HepG2 (cell line): ENCODE data around the gene NFIC. TPM values are rescaled to one million over a fixed set of nuclear protein-coding genes. Genes with fewer than 3 reads are reported as not detected.
A peak's percentile ranks its signal among the peaks of the same experiment; 100 is the strongest.

ENCODE experiments used
- ARID2 ChIP-seq: sonication (generic); formaldehyde crosslinking; IDR thresholded peaks from 2 replicates; pipeline ENCODE4 v1.8.1; 2022; ENCODE audit warnings: mild to moderate bottlenecking, missing genetic modification reagents, borderline replicate concordance
- FOXJ3 ChIP-seq: sonication (generic); formaldehyde crosslinking; IDR thresholded peaks from 2 replicates; pipeline ENCODE4 v1.4.0; 2020; ENCODE audit warnings: missing genetic modification reagents, mild to moderate bottlenecking, borderline replicate concordance
- POGZ ChIP-seq: sonication (generic); formaldehyde crosslinking; IDR thresholded peaks from 2 replicates; pipeline ENCODE4 v1.4.0; 2020; ENCODE audit warnings: mild to moderate bottlenecking, missing genetic modification reagents
- ZBTB40 ChIP-seq, 2 experiments: fragments of 450-650 bp in 1 of 2; sonication (generic) in 1 of 2; formaldehyde crosslinking in 1 of 2; IDR thresholded peaks; 2 replicates each; pipeline versions ENCODE4 v1.6.1 to v1.8.0; 2016 to 2022; ENCODE audit warnings: antibody characterized with exemption in 1 of 2, mild to moderate bottlenecking in 1 of 2, missing genetic modification reagents in 1 of 2
- ZBTB46 ChIP-seq: sonication (generic); formaldehyde crosslinking; IDR thresholded peaks from 2 replicates; pipeline ENCODE4 v1.4.0; 2020; ENCODE audit warnings: mild to moderate bottlenecking, missing genetic modification reagents, borderline replicate concordance
- ZKSCAN8 ChIP-seq: IDR thresholded peaks from 2 replicates; pipeline ENCODE4 v1.6.1; 2016; ENCODE audit warnings: borderline replicate concordance, missing genetic modification reagents, missing compliant biosample characterization
- ZNF160 ChIP-seq: sonication (generic); formaldehyde crosslinking; IDR thresholded peaks from 2 replicates; pipeline ENCODE4 v1.8.0; 2022; ENCODE audit warnings: mild to moderate bottlenecking, inconsistent platforms, missing genetic modification reagents
- polyA plus RNA-seq, 8 experiments: library from polyadenylated mRNA; depleted of rRNA in 3 of 8; stranded (reverse) in 7 of 8; unstranded in 1 of 8; fragments of >200 nt; fragmentation: Illumina TruSeq in 4 of 8; extraction: Trizol in 4 of 8; gene quantifications; 2 replicates each; pipeline versions ENCODE4 v1.2.1 to v1.2.3, GENCODE V29; 2011 to 2016; ENCODE audit warnings: low read depth in 4 of 8, missing spikeins in 1 of 8, mixed read lengths in 1 of 8; ENCODE audit not compliant: insufficient read depth in 1 of 8
- total RNA-seq, 5 experiments: library from RNA; depleted of rRNA; stranded (reverse); fragments of >200 nt; fragmentation: Illumina TruSeq; extraction: Trizol; gene quantifications; 2 replicates each; pipeline ENCODE4 v1.2.3, GENCODE V29; 2016; ENCODE audit warnings: low read depth in 1 of 5
- TF ChIP-seq, protein P1 (sequence below): sonication (generic); formaldehyde crosslinking; conservative IDR thresholded peaks from 2 replicates; pipeline ENCODE4 v1.8.0; 2022; ENCODE audit warnings: low read depth, missing genetic modification reagents
- TF ChIP-seq, protein P2 (sequence below): sonication (generic); formaldehyde crosslinking; IDR thresholded peaks from 2 replicates; pipeline ENCODE4 v1.4.0; 2020; ENCODE audit warnings: missing genetic modification reagents

Gene NFIC
- total and polyA plus RNA-seq, 2 of the 13 experiments (the other 11 are each of a cell fraction or from before 2014, with no cell fraction given) = 1.3 to 2.5 TPM

DNA sequence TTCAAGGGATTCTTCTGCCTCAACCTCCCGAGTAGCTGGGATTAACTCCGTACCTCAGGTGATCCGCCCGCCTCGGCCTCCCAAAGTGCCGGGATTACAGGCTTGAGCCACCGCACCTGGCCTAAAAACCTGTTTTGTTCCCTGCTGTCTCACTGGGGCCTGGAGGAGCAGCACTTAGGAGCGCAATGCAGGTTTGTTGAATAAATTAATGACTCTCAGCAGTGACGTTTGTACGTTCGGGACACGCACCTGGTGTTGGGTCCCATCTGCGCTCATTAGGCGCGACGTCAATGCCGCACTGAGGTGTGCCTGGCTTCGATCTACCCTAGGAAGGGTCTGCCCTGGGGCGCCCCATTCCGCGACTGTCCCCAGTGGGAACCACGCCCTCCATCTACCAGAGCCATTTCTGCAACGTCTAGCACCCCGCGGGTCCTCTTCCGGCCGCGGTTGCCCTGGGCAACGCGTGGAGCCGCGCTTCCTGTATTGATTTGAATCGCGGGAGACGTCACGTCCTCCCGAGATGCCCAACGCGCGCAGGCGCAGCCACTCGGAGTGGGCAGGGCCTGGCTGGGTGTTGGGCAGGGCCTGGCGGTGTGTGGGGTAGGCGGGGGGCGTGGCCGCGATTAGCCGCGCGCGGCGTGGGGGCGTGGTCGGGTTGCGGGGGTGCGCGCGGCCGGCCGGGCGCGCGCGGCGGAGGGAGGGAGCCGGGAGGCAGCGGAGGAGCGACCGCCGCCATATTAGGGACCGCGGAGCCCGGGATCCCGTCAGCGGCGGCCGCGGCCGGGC lies 139.4 kb downstream of the NFIC start, which contains the start of gene FZR1 (continued):
- TF ChIP-seq ZBTB40 (IDR thresholded peaks at IDR 0.05) (peak; percentile 59), ZBTB40 (CRISPR knock-in tag; IDR thresholded peaks at IDR 0.05) (0 out of 2 replicates have a peak, but pooled peaks have one; percentile 13), ZBTB46 (no peak), FOXJ3 (CRISPR knock-in tag) (no peak), ARID2 (CRISPR knock-in tag) (no peak), ZNF160 (CRISPR knock-in tag) (no peak), ZKSCAN8 (CRISPR knock-in tag) (no peak), POGZ (CRISPR knock-in tag) (peak; percentile 47; the same call in 1 of the 2 replicates)
- TF ChIP-seq, protein P1, sequence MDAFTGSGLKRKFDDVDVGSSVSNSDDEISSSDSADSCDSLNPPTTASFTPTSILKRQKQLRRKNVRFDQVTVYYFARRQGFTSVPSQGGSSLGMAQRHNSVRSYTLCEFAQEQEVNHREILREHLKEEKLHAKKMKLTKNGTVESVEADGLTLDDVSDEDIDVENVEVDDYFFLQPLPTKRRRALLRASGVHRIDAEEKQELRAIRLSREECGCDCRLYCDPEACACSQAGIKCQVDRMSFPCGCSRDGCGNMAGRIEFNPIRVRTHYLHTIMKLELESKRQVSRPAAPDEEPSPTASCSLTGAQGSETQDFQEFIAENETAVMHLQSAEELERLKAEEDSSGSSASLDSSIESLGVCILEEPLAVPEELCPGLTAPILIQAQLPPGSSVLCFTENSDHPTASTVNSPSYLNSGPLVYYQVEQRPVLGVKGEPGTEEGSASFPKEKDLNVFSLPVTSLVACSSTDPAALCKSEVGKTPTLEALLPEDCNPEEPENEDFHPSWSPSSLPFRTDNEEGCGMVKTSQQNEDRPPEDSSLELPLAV (CRISPR knock-in tag) = no peak
- TF ChIP-seq, protein P2, sequence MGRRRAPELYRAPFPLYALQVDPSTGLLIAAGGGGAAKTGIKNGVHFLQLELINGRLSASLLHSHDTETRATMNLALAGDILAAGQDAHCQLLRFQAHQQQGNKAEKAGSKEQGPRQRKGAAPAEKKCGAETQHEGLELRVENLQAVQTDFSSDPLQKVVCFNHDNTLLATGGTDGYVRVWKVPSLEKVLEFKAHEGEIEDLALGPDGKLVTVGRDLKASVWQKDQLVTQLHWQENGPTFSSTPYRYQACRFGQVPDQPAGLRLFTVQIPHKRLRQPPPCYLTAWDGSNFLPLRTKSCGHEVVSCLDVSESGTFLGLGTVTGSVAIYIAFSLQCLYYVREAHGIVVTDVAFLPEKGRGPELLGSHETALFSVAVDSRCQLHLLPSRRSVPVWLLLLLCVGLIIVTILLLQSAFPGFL (CRISPR knock-in tag) = no peak
